ENCODE measurements around the gene ASAP2. TPM values are rescaled to one million over a fixed set of nuclear protein-coding genes. Genes with fewer than 3 reads are reported as not detected.

ASAP2 gene
- total and polyA plus RNA-seq, 4 experiments from 2014 or later = not detected

DNA sequence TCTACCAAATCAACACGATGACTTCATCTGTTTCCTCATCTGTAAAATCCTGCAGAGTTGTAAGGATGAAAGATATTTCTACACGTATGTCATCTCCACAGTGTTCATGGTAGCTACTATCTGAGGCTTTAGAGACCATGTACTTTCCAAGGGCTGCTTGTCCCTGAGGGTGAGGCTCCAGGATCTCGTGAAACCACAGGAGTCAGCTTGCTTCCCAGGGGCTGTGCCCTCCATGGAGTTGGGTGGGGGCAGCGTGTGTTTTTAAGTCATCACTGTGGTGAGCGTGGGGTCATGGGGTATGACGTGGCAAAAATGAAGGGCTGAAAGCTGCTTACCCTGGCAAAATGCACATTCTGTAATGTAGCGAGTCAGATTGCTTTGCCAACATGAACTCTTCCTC lies 81.6 kb downstream of the ASAP2 start:
- Mint-ChIP-seq H3K36me3 (no peaks in the 10 kb centered on the region), H3K9me3 (no peaks in the 10 kb centered on the region), H3K27me3 (peaks cover 7 to 21% of the 10 kb centered on the region in 2 donors), H3K27ac (no peak overlapping the region), H3K4me3 (no peak overlapping the region), H3K4me1 (no peaks in the 10 kb centered on the region)
- Histone ChIP-seq H3K9me3 (ENCODE audit: control insufficient read depth in 1 of 2, low read length in 2 of 2) (no peaks in the 10 kb centered on the region), H3K27me3 (ENCODE audit: insufficient read depth, low read length) (no peaks in the 10 kb centered on the region), H3K4me3 (ENCODE audit: low read length in 2 of 2) (no peak overlapping the region), H3K4me1 (ENCODE audit: insufficient read depth, low read length) (no peaks in the 10 kb centered on the region), H3K36me3 (ENCODE audit: insufficient read depth, low read length) (no peaks in the 10 kb centered on the region), H3K27ac (ENCODE audit: low read depth, low read length) (no peak overlapping the region)
- ChIA-PET POLR2A (ENCODE audit: partially characterized antibody) (no interaction called here), CTCF (ENCODE audit: partially characterized antibody) (no interaction called here)
- intact Hi-C loops (cut with micrococcal nuclease) = no loop called here
- DNase-seq = no peak

DNA sequence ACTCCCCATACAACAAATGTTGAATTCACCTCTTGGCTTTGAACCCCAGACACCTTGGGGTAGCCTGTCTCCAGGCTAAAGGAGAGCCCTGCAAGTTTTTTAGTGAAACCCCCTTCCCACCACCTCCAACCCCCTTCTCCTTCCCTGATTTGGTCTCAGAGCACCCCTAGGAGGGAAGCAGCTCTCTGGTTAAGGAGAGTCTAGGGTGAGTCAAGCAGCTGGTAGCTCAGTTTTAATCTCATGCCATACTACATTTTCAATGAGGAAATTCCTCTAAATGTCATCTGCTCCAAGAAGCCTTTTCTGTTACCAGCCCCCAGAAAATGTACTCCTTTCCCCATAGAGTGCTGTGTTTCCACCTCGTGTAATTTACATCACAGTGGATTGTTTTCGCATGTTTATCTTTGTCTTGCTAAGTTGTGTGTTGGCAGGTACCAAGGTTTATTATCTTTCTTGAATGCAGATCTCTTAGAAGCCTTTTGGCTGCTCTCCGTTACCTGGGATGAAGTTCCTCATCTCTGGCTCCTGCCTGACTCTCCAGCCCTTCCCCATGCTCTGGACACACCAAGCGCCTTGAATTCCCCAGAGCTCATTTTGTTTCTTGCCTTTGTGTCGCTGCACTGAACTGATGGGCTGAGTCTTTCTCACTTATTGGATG lies 82.2 kb downstream of the ASAP2 start:
- Mint-ChIP-seq H3K4me1 (no peaks in the 10 kb centered on the region), H3K36me3 (no peaks in the 10 kb centered on the region), H3K27me3 (peaks cover 4 to 21% of the 10 kb centered on the region in 2 donors), H3K4me3 (no peak overlapping the region), H3K27ac (no peak overlapping the region), H3K9me3 (no peaks in the 10 kb centered on the region)
- intact Hi-C loops (cut with micrococcal nuclease) = no loop called here
- ChIA-PET POLR2A (ENCODE audit: partially characterized antibody) (no interaction called here), CTCF (ENCODE audit: partially characterized antibody) (no interaction called here)
- Histone ChIP-seq H3K4me3 (ENCODE audit: low read length in 2 of 2) (no peak overlapping the region), H3K27me3 (ENCODE audit: insufficient read depth, low read length) (no peaks in the 10 kb centered on the region), H3K27ac (ENCODE audit: low read depth, low read length) (no peak overlapping the region), H3K4me1 (ENCODE audit: insufficient read depth, low read length) (no peaks in the 10 kb centered on the region), H3K36me3 (ENCODE audit: insufficient read depth, low read length) (no peaks in the 10 kb centered on the region), H3K9me3 (ENCODE audit: control insufficient read depth in 1 of 2, low read length in 2 of 2) (no peaks in the 10 kb centered on the region)
- DNase-seq = no peak

DNA sequence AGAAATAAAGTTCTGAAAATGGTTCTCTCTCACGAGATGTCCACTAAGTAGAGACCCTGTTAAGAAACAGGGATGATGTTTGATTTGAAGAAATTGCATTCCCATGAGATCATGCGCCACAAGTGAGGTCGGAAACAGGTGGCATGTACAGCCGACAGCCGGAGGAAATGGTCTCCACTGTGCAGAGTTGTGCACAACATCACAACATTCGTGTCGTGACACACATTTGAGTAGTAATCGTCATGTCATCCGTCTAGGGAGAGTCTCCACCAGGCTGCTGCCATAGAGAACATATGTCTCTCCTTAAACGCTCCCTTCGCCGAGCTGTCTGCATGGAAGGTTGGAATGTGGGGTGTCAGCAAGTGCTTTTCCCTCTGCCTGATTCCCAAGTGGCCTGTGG lies 84.7 kb downstream of the ASAP2 start:
- H3K9me3 ChIP-seq (ENCODE audit: control insufficient read depth in 1 of 2, low read length in 2 of 2) = no peaks in the 10 kb centered on the region
- H3K36me3 Mint-ChIP-seq = no peaks in the 10 kb centered on the region

DNA sequence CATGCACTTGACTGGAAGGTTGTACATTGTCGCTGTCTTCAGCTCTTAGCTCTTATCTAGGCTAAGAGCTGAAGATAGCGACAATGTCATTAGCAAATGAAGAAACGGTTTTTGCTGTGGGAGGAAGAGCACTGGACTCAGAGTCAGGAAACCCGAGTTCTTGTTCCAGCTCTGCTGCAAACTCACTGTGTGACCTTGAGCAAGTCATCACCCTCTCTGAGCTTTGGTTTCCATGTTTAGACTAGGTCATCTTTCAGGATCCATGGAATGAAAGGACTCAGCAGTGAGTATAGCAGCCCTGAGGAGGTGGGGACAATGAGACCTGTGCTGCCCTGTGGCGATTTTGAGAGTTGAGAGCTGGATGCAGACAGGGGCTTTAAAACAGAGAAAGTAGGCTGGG lies 85.3 kb downstream of the ASAP2 start:
- Histone ChIP-seq H3K4me3 (ENCODE audit: low read length in 2 of 2) (no peak overlapping the region), H3K36me3 (ENCODE audit: insufficient read depth, low read length) (no peaks in the 10 kb centered on the region), H3K27ac (ENCODE audit: low read depth, low read length) (no peak overlapping the region), H3K27me3 (ENCODE audit: insufficient read depth, low read length) (no peaks in the 10 kb centered on the region), H3K9me3 (ENCODE audit: control insufficient read depth in 1 of 2, low read length in 2 of 2) (no peaks in the 10 kb centered on the region), H3K4me1 (ENCODE audit: insufficient read depth, low read length) (no peaks in the 10 kb centered on the region)
- CTCF ChIA-PET (ENCODE audit: partially characterized antibody) = no interaction called here
- peaks cover 7 to 22% of the 10 kb centered on the region in 2 donors for H3K27me3 Mint-ChIP-seq
- no peaks in the 10 kb centered on the region for H3K36me3 Mint-ChIP-seq
- intact Hi-C loops (cut with micrococcal nuclease) = no loop called here
- no peak overlapping the region for H3K27ac Mint-ChIP-seq
- H3K4me1 Mint-ChIP-seq = no peaks in the 10 kb centered on the region
- POLR2A ChIA-PET (ENCODE audit: partially characterized antibody) = no interaction called here
- H3K9me3 Mint-ChIP-seq = no peaks in the 10 kb centered on the region
- no peak for DNase-seq
- H3K4me3 Mint-ChIP-seq = no peak overlapping the region

More for the DNA sequence above, 84.7 kb downstream of the ASAP2 start:
- H3K27me3 ChIP-seq (ENCODE audit: insufficient read depth, low read length) = no peaks in the 10 kb centered on the region
- Mint-ChIP-seq H3K27me3 (peaks cover 3 to 22% of the 10 kb centered on the region in 2 donors), H3K4me3 (no peak overlapping the region), H3K9me3 (no peaks in the 10 kb centered on the region), H3K27ac (no peak overlapping the region), H3K4me1 (no peaks in the 10 kb centered on the region)
- ChIA-PET CTCF (ENCODE audit: partially characterized antibody) (no interaction called here), POLR2A (ENCODE audit: partially characterized antibody) (no interaction called here)
- H3K27ac ChIP-seq (ENCODE audit: low read depth, low read length) = no peak overlapping the region
- intact Hi-C loops (cut with micrococcal nuclease) = no loop called here
- H3K36me3 ChIP-seq (ENCODE audit: insufficient read depth, low read length) = no peaks in the 10 kb centered on the region
- H3K4me3 ChIP-seq (ENCODE audit: low read length in 2 of 2) = no peak overlapping the region
- DNase-seq = no peak
- no peaks in the 10 kb centered on the region for H3K4me1 ChIP-seq (ENCODE audit: insufficient read depth, low read length)

DNA sequence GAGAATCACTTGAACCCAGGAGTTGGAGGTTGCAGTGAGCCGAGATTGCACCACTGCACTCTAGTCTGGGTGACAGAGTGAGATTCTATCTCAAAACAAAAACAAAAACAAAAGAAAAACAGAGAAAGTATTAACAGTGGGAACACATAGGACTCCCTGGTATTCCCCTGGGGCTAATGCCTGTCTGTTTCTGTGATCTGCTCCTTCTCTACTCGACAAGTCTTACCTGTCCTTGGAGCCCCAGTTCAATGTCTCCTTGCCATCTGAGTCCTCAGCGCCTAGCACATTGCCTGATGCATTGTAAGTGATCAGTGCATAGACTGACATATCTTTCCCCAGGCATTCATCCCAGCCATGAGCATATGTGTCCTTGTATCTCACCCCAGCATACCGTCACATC lies 85.8 kb downstream of the ASAP2 start:
- POLR2A ChIA-PET (ENCODE audit: partially characterized antibody) = no interaction called here
- H3K27ac Mint-ChIP-seq = no peak overlapping the region
- Histone ChIP-seq H3K36me3 (ENCODE audit: insufficient read depth, low read length) (no peaks in the 10 kb centered on the region), H3K4me1 (ENCODE audit: insufficient read depth, low read length) (no peaks in the 10 kb centered on the region), H3K27me3 (ENCODE audit: insufficient read depth, low read length) (no peaks in the 10 kb centered on the region), H3K9me3 (ENCODE audit: control insufficient read depth in 1 of 2, low read length in 2 of 2) (no peaks in the 10 kb centered on the region), H3K4me3 (ENCODE audit: low read length in 2 of 2) (no peak overlapping the region), H3K27ac (ENCODE audit: low read depth, low read length) (no peak overlapping the region)
- intact Hi-C loops (cut with micrococcal nuclease) = no loop called here
- H3K9me3 Mint-ChIP-seq = no peaks in the 10 kb centered on the region
- H3K4me1 Mint-ChIP-seq = no peaks in the 10 kb centered on the region
- CTCF ChIA-PET (ENCODE audit: partially characterized antibody) = no interaction called here
- no peak overlapping the region for H3K4me3 Mint-ChIP-seq
- peaks cover 7 to 18% of the 10 kb centered on the region in 2 donors for H3K27me3 Mint-ChIP-seq
- H3K36me3 Mint-ChIP-seq = no peaks in the 10 kb centered on the region
- no peak for DNase-seq

DNA sequence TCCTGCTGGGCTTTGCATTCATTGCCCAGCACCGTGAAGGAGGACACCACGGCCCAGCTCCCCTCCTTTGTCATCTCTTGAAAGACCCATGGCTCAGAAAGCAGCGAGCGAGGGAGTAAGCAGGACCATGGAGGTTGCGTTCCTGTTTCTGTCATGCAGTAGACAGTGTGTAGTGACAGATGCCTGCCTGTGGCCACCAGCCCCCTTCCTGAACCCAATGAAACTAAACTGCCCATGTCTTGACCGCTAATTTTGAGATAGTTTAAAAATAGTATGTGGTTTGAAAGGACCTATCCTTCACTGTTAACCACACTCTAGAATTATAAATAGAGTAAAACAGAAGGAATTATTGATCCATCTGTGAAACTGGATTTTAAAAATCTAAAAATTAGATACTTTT lies 88.2 kb downstream of the ASAP2 start:
- Histone ChIP-seq H3K9me3 (ENCODE audit: control insufficient read depth in 1 of 2, low read length in 2 of 2) (no peaks in the 10 kb centered on the region), H3K4me3 (ENCODE audit: low read length in 2 of 2) (no peak overlapping the region), H3K4me1 (ENCODE audit: insufficient read depth, low read length) (no peaks in the 10 kb centered on the region), H3K27ac (ENCODE audit: low read depth, low read length) (no peak overlapping the region), H3K36me3 (ENCODE audit: insufficient read depth, low read length) (no peaks in the 10 kb centered on the region), H3K27me3 (ENCODE audit: insufficient read depth, low read length) (no peaks in the 10 kb centered on the region)
- Mint-ChIP-seq H3K36me3 (no peaks in the 10 kb centered on the region), H3K27me3 (peaks cover 6 to 8% of the 10 kb centered on the region in 2 donors), H3K4me3 (no peak overlapping the region), H3K27ac (no peak overlapping the region), H3K4me1 (no peaks in the 10 kb centered on the region), H3K9me3 (no peaks in the 10 kb centered on the region)
- intact Hi-C loops (cut with micrococcal nuclease) = no loop called here
- ChIA-PET POLR2A (ENCODE audit: partially characterized antibody) (no interaction called here), CTCF (ENCODE audit: partially characterized antibody) (no interaction called here)
- no peak for DNase-seq

DNA sequence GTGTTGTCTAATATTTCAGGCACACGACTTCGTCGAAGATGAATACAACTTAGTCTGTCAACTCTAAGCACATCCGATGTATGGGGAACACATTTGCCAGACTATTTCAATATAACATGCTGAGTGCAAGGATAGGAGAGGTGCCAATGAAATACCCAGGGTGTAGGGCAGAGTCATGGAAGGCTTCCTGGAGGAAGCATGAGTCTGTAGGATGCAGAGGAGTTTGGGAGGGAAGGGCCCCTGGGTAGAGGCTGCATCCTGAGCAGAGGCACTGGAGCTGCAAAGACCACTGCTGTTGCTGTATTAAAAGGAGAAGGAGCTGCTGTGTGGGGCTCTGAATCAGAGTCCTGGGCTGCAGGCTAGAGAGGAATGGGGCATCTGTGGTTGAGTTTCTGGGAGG lies 89.9 kb downstream of the ASAP2 start:
- Histone ChIP-seq H3K27me3 (ENCODE audit: insufficient read depth, low read length) (no peaks in the 10 kb centered on the region), H3K36me3 (ENCODE audit: insufficient read depth, low read length) (no peaks in the 10 kb centered on the region), H3K4me3 (ENCODE audit: low read length in 2 of 2) (no peak overlapping the region), H3K27ac (ENCODE audit: low read depth, low read length) (no peak overlapping the region), H3K4me1 (ENCODE audit: insufficient read depth, low read length) (no peaks in the 10 kb centered on the region), H3K9me3 (ENCODE audit: control insufficient read depth in 1 of 2, low read length in 2 of 2) (no peaks in the 10 kb centered on the region)
- Mint-ChIP-seq H3K27me3 (peaks cover 3 to 6% of the 10 kb centered on the region in 2 donors), H3K4me1 (no peaks in the 10 kb centered on the region), H3K27ac (no peak overlapping the region), H3K9me3 (no peaks in the 10 kb centered on the region), H3K36me3 (no peaks in the 10 kb centered on the region), H3K4me3 (no peak overlapping the region)
- ChIA-PET CTCF (ENCODE audit: partially characterized antibody) (no interaction called here), POLR2A (ENCODE audit: partially characterized antibody) (no interaction called here)
- no peak for DNase-seq
- intact Hi-C loops (cut with micrococcal nuclease) = no loop called here

DNA sequence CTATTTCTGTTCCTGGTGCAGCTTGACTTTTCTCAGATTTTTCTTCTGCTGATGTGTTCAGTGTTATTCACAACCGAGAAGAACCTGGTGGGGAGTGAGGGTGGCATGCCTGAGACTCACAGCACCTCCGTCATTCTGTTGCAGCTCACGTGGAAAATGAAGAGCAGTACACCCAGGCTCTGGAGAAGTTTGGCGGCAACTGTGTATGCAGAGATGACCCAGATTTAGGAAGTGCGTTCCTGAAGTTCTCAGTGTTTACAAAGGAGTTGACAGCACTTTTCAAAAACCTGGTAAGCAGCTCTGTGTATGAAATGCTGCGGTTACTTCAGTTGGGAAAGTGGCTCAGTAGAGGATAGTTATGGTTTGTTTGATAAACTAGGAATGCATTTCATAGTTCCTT lies 90.5 kb downstream of the ASAP2 start:
- Mint-ChIP-seq H3K27me3 (peaks cover 1 to 4% of the 10 kb centered on the region in 2 donors), H3K36me3 (no peaks in the 10 kb centered on the region), H3K27ac (no peak overlapping the region), H3K4me3 (no peak overlapping the region), H3K4me1 (no peaks in the 10 kb centered on the region), H3K9me3 (no peaks in the 10 kb centered on the region)
- intact Hi-C loops (cut with micrococcal nuclease) = no loop called here
- H3K4me3 ChIP-seq (ENCODE audit: low read length in 2 of 2) = no peak overlapping the region
- H3K36me3 ChIP-seq (ENCODE audit: insufficient read depth, low read length) = no peaks in the 10 kb centered on the region
- ChIA-PET POLR2A (ENCODE audit: partially characterized antibody) (no interaction called here), CTCF (ENCODE audit: partially characterized antibody) (no interaction called here)
- DNase-seq = no peak
- no peak overlapping the region for H3K27ac ChIP-seq (ENCODE audit: low read depth, low read length)
- H3K27me3 ChIP-seq (ENCODE audit: insufficient read depth, low read length) = no peaks in the 10 kb centered on the region
- H3K9me3 ChIP-seq (ENCODE audit: control insufficient read depth in 1 of 2, low read length in 2 of 2) = no peaks in the 10 kb centered on the region
- H3K4me1 ChIP-seq (ENCODE audit: insufficient read depth, low read length) = no peaks in the 10 kb centered on the region

Data from CD4-positive, alpha-beta memory T cell (primary cell).